Measurements from ENCODE around the gene AQP4.

The AQP4 gene

DNA sequence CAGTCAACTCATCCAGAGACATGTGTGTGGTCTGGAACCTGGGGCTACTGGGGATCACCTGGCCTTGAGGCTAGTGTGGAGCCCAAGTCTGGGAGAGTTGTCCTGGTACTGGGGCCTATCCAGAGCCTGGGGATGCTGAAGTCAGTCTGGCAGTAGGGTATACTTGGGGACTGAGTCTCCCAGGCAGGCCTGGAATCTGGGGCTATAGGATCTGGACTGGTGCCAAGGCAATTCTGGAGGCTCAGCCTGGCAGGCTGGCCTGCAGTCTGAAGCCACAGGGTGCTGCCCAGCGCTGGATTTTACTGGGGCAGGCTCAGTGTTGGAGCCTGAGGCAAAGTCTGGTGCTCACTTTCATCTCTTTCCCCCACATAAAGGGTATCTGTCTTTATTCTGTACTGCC, 46.5 kb downstream of the AQP4 start:
- TF ChIP-seq, protein P1, sequence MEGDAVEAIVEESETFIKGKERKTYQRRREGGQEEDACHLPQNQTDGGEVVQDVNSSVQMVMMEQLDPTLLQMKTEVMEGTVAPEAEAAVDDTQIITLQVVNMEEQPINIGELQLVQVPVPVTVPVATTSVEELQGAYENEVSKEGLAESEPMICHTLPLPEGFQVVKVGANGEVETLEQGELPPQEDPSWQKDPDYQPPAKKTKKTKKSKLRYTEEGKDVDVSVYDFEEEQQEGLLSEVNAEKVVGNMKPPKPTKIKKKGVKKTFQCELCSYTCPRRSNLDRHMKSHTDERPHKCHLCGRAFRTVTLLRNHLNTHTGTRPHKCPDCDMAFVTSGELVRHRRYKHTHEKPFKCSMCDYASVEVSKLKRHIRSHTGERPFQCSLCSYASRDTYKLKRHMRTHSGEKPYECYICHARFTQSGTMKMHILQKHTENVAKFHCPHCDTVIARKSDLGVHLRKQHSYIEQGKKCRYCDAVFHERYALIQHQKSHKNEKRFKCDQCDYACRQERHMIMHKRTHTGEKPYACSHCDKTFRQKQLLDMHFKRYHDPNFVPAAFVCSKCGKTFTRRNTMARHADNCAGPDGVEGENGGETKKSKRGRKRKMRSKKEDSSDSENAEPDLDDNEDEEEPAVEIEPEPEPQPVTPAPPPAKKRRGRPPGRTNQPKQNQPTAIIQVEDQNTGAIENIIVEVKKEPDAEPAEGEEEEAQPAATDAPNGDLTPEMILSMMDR (conservative IDR thresholded peaks at IDR 0.05; ENCODE audit: low read depth, low read length): no peak
- no peak overlapping the region for H3K4me3 ChIP-seq (ENCODE audit: low read depth, low read length)
- no peak for DNase-seq (ENCODE audit: low read depth)

DNA sequence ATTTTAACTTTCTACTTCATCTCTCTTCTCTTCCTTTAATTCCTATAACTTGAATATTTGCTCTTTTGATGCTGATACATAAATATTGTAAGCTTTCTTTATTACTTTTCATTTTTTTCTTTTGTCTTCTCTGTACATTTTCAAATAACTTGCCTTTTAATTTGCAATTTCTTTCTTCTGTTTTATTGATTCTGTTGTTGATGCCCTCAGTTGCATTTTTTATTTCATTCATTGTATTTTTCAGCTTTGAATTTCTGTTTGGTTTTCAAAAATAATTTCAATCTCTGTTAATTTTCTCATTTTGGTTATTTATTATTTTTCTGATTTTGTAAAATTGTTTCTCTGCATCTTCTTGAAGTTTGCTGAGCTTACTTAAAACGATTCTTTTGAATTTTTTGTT, 47.0 kb downstream of the AQP4 start:
- TF ChIP-seq, protein P1 (conservative IDR thresholded peaks at IDR 0.05; ENCODE audit: low read depth, low read length): no peak
- no peak overlapping the region for H3K4me3 ChIP-seq (ENCODE audit: low read depth, low read length)
- DNase-seq (ENCODE audit: low read depth): no peak

GRCh38 chr18:26813043-26813442, 52.5 kb downstream of the AQP4 start:
- TF ChIP-seq, protein P1 (conservative IDR thresholded peaks at IDR 0.05; ENCODE audit: low read depth, low read length): peak; percentile 47
- no peak overlapping the region for H3K4me3 ChIP-seq (ENCODE audit: low read depth, low read length)
- peak; percentile 56 for DNase-seq (ENCODE audit: low read depth)

- DNase-seq (ENCODE audit: low read depth): no peak
- TF ChIP-seq, protein P1 (conservative IDR thresholded peaks at IDR 0.05; ENCODE audit: low read depth, low read length): no peak
- H3K4me3 ChIP-seq (ENCODE audit: low read depth, low read length): no peak overlapping the region
Observed at GRCh38 chr18:26812462-26812861, 53.0 kb downstream of the AQP4 start.

- DNase-seq (ENCODE audit: low read depth): no peak
- TF ChIP-seq, protein P1 (conservative IDR thresholded peaks at IDR 0.05; ENCODE audit: low read depth, low read length): no peak
Observed at GRCh38 chr18:26809346-26809745, 56.2 kb downstream of the AQP4 start.

DNA sequence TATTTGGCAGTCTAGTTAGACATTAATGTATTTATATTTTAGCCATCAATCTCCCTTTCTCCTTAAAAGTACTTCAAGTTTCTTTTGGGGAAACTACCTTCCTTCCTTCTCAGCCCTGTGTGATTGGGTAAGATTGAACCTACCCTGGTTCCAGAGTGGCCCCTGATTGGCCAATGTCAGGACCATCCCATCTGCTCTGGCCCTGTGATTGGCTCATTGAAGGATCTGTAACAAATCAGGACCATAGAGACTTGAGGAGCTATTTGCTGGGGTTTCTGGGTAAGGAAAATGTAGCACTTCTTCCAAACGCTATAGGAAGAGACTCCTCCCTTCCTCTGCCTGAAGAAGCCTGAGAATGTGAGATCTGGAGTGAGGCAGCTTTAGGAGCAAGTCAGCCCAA, 59.3 kb downstream of the AQP4 start:
- no peak overlapping the region for H3K4me3 ChIP-seq (ENCODE audit: low read depth, low read length)
- DNase-seq (ENCODE audit: low read depth): no peak
- TF ChIP-seq, protein P1 (conservative IDR thresholded peaks at IDR 0.05; ENCODE audit: low read depth, low read length): no peak

More at GRCh38 chr18:26809346-26809745, 56.2 kb downstream of the AQP4 start:
- H3K4me3 ChIP-seq (ENCODE audit: low read depth, low read length): no peak overlapping the region

DNA sequence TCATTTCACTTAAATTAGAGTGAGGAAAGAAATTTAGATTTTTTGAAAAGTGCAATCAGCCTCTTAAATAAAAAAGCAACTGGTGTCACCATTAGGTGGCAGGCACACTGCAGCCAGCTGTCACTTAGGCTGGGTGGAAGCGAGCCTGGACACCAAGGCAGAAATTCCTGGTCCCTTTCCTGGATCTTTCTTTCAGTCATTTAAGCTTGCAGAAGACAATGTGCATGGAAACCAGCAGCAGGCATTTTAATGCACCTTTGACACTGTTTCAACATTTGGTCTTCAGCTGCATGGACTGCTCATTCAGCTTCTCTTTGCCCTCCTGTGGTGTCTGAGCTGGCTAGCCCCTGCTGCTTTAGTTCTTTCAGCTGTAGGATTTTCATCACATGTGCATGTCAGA, 61.0 kb downstream of the AQP4 start:
- DNase-seq (ENCODE audit: low read depth): peak; percentile 73
- TF ChIP-seq, protein P1 (conservative IDR thresholded peaks at IDR 0.05; ENCODE audit: low read depth, low read length): no peak
- no peak overlapping the region for H3K4me3 ChIP-seq (ENCODE audit: low read depth, low read length)

Measured in choroid plexus epithelial cell (primary cell).